Nephron (organoid): Measurements from ENCODE around the gene LOC101059915.
"Not testable (repeated sequence)": the region's sequence is repeated elsewhere in the genome, so short reads cannot be mapped to it uniquely, and the experiment has no call there.

Source experiments
- H3K27ac Mint-ChIP-seq, 3 experiments: 2 replicates each; pipeline ENCODE4 v1.8.0; 2020; ENCODE audit warnings: mixed read lengths in 3 of 3, mild to moderate bottlenecking in 2 of 3, moderate library complexity in 1 of 3
- H3K27me3 Mint-ChIP-seq: 2 replicates; pipeline ENCODE4 v1.8.0; 2021; ENCODE audit warnings: low read depth, mild to moderate bottlenecking, moderate library complexity, mixed read lengths
- H3K36me3 Mint-ChIP-seq: 2 replicates; pipeline ENCODE4 v1.8.0; 2020; ENCODE audit warnings: low read depth, mixed read lengths
- H3K4me1 Mint-ChIP-seq: 2 replicates; pipeline ENCODE4 v1.8.0; 2020; ENCODE audit warnings: mixed read lengths
- H3K4me3 Mint-ChIP-seq, 3 experiments: 2 replicates each; pipeline ENCODE4 v1.8.0; 2020; ENCODE audit warnings: mild to moderate bottlenecking in 3 of 3, mixed read lengths in 3 of 3, moderate library complexity in 2 of 3
- H3K9me3 Mint-ChIP-seq: 2 replicates; pipeline ENCODE4 v1.8.0; 2020; ENCODE audit warnings: mixed read lengths
- CTCF ChIP-seq, 3 experiments: fragments of 200-600 bp; sonication (generic); IDR thresholded peaks; one replicate each; pipeline ENCODE4 v1.5.0; 2021; ENCODE audit warnings: antibody characterized with exemption in 3 of 3; ENCODE audit not compliant: unreplicated experiment in 3 of 3

LOC101059915 gene

GRCh38 chrX:71634366-71634765 lies 33.0 kb upstream of the LOC101059915 start:
- no peak for TF ChIP-seq CTCF (IDR thresholded peaks at IDR 0.05; ENCODE audit: unreplicated experiment in 3 of 3)
- peaks cover 16% of the 10 kb centered on the region for H3K4me1 Mint-ChIP-seq
- no peak overlapping the region for H3K4me3 Mint-ChIP-seq
- H3K27me3 Mint-ChIP-seq: no peaks in the 10 kb centered on the region
- peaks cover 9% of the 10 kb centered on the region for H3K9me3 Mint-ChIP-seq
- H3K27ac Mint-ChIP-seq: peak overlapping the region in 1 of 3 experiments; percentile 7
- no peaks in the 10 kb centered on the region for H3K36me3 Mint-ChIP-seq

GRCh38 chrX:71636438-71637252 lies 30.7 kb upstream of the LOC101059915 start:
- peaks cover 13% of the 10 kb centered on the region for H3K9me3 Mint-ChIP-seq
- peaks cover 16% of the 10 kb centered on the region for H3K4me1 Mint-ChIP-seq
- H3K27ac Mint-ChIP-seq: no peak overlapping the region

GRCh38 chrX:71637253-71637618 lies 30.1 kb upstream of the LOC101059915 start:
- Mint-ChIP-seq H3K27me3 (no peaks in the 10 kb centered on the region), H3K9me3 (peaks cover 13% of the 10 kb centered on the region), H3K36me3 (peaks cover 3% of the 10 kb centered on the region), H3K4me1 (peaks cover 16% of the 10 kb centered on the region), H3K4me3 (no peak overlapping the region), H3K27ac (no peak overlapping the region)
- no peak for TF ChIP-seq CTCF (IDR thresholded peaks at IDR 0.05; ENCODE audit: unreplicated experiment in 3 of 3)

More at GRCh38 chrX:71636438-71637252, 30.7 kb upstream of the LOC101059915 start:
- Mint-ChIP-seq H3K27me3 (no peaks in the 10 kb centered on the region), H3K36me3 (peaks cover 3% of the 10 kb centered on the region), H3K4me3 (no peak overlapping the region)
- no peak for TF ChIP-seq CTCF (IDR thresholded peaks at IDR 0.05; ENCODE audit: unreplicated experiment in 3 of 3)

GRCh38 chrX:71637848-71638247 lies 29.5 kb upstream of the LOC101059915 start:
- H3K4me1 Mint-ChIP-seq: peaks cover 10% of the 10 kb centered on the region
- H3K4me3 Mint-ChIP-seq: no peak overlapping the region
- no peak for TF ChIP-seq CTCF (IDR thresholded peaks at IDR 0.05; ENCODE audit: unreplicated experiment in 3 of 3)
- peaks cover 3% of the 10 kb centered on the region for H3K36me3 Mint-ChIP-seq
- no peaks in the 10 kb centered on the region for H3K27me3 Mint-ChIP-seq
- no peak overlapping the region for H3K27ac Mint-ChIP-seq
- H3K9me3 Mint-ChIP-seq: peaks cover 11% of the 10 kb centered on the region

GRCh38 chrX:71638409-71638808 lies 28.9 kb upstream of the LOC101059915 start:
- no peak overlapping the region for H3K27ac Mint-ChIP-seq
- H3K9me3 Mint-ChIP-seq: peaks cover 12% of the 10 kb centered on the region
- H3K27me3 Mint-ChIP-seq: no peaks in the 10 kb centered on the region
- H3K36me3 Mint-ChIP-seq: peaks cover 3% of the 10 kb centered on the region
- H3K4me3 Mint-ChIP-seq: no peak overlapping the region
- no peak for TF ChIP-seq CTCF (IDR thresholded peaks at IDR 0.05; ENCODE audit: unreplicated experiment in 3 of 3)
- peaks cover 5% of the 10 kb centered on the region for H3K4me1 Mint-ChIP-seq

- Mint-ChIP-seq H3K27ac (no peak overlapping the region), H3K4me1 (no peaks in the 10 kb centered on the region)
Measured at GRCh38 chrX:71640002-71640401, 27.3 kb upstream of the LOC101059915 start.

GRCh38 chrX:71644406-71644805 lies 22.9 kb upstream of the LOC101059915 start:
- not testable (repeated sequence) for H3K36me3 Mint-ChIP-seq, H3K4me3 Mint-ChIP-seq, H3K27me3 Mint-ChIP-seq, H3K4me1 Mint-ChIP-seq, H3K27ac Mint-ChIP-seq
- H3K9me3 Mint-ChIP-seq: peaks cover 31% of the 10 kb centered on the region

More at GRCh38 chrX:71640002-71640401, 27.3 kb upstream of the LOC101059915 start:
- no peak for TF ChIP-seq CTCF (IDR thresholded peaks at IDR 0.05; ENCODE audit: unreplicated experiment in 3 of 3)
- Mint-ChIP-seq H3K36me3 (peaks cover 3% of the 10 kb centered on the region), H3K27me3 (no peaks in the 10 kb centered on the region), H3K9me3 (peaks cover 22% of the 10 kb centered on the region), H3K4me3 (no peak overlapping the region)
